HG03571 (cell line): ENCODE measurements around the gene PCDHGA11.
"Not testable (repeated sequence)": the region's sequence is repeated elsewhere in the genome, so short reads cannot be mapped to it uniquely, and the experiment has no call there.

Experiments used
- ATAC-seq: cut with Tn5 transposase; IDR thresholded peaks from one replicate; pipeline ENCODE4 v1.9.1; 2021; ENCODE audit not compliant: unreplicated experiment

The PCDHGA11 gene

GRCh38 chr5:141398608-141399007 lies 22.2 kb upstream of the PCDHGA11 start:
- no peak for ATAC-seq

GRCh38 chr5:141399555-141400258 lies 21.1 kb upstream of the PCDHGA11 start:
- no peak for ATAC-seq

- ATAC-seq = no peak
Measured at GRCh38 chr5:141402553-141403243, 18.2 kb upstream of the PCDHGA11 start, which contains the start of gene PCDHGA9. Gene PCDHGA9 (plus strand): TSS chr5:141402778. CDS start chr5:141402953, 175 bp downstream.

- ATAC-seq = no peak
Measured at GRCh38 chr5:141403387-141403786, 17.5 kb upstream of the PCDHGA11 start.

GRCh38 chr5:141407790-141408505 lies 12.9 kb upstream of the PCDHGA11 start, which contains the start of gene PCDHGB6:
Gene PCDHGB6 (plus strand): TSS chr5:141408021. CDS start chr5:141408203, 182 bp downstream.
- ATAC-seq = not testable (repeated sequence)

- ATAC-seq = no peak
Measured at GRCh38 chr5:141409598-141410306, 11.1 kb upstream of the PCDHGA11 start.

DNA sequence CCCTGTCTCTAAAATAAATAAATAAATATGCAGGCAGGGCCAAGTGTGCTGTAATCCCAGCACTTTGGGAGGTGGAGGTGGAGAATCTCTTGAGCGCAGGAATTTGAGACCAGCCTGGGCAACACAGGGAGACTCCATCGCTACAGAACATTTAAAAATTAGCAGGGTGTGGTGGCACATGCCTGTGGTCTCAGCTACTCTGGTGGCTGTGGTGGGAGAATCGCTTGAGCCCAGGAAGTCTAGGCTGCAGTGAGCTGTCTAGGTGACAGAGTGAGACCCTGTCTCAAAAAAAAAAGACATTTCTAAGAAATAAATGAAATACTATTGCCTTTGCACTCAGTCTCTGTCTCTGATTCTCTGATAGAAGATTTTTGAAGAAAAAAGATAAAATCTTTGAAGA lies 9.3 kb upstream of the PCDHGA11 start:
- no peak for ATAC-seq

GRCh38 chr5:141412854-141413539 lies 7.9 kb upstream of the PCDHGA11 start, which contains the start of gene PCDHGA10:
Gene PCDHGA10 (plus strand): TSS chr5:141412987. CDS start chr5:141413176, 189 bp downstream.
- ATAC-seq = peak; percentile 84

DNA sequence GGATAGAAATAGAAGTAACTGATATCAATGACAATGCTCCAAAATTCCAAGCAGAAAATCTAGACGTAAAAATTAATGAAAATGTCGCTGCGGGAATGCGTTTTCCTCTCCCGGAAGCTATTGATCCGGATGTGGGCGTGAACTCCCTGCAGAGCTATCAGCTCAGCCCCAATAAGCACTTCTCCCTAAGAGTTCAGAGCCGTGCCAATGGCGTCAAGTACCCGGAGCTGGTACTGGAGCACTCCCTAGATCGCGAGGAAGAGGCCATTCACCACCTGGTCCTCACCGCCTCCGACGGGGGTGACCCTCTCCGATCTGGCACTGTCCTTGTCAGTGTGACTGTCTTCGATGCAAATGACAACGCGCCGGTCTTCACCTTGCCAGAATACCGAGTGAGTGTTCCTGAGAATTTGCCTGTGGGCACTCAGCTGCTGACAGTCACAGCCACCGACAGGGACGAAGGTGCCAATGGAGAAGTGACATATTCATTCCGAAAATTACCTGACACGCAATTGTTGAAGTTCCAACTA lies 7.2 kb upstream of the PCDHGA11 start:
- ATAC-seq = no peak

- ATAC-seq = not testable (repeated sequence)
Measured at GRCh38 chr5:141414548-141415274, 6.1 kb upstream of the PCDHGA11 start.

GRCh38 chr5:141415275-141415618 lies 5.6 kb upstream of the PCDHGA11 start:
- ATAC-seq = not testable (repeated sequence)

GRCh38 chr5:141417494-141418172 lies 3.2 kb upstream of the PCDHGA11 start, which contains the start of gene PCDHGB7:
Gene PCDHGB7 (plus strand): TSS chr5:141417677. CDS start chr5:141417860, 183 bp downstream.
- peak; percentile 68 for ATAC-seq

DNA sequence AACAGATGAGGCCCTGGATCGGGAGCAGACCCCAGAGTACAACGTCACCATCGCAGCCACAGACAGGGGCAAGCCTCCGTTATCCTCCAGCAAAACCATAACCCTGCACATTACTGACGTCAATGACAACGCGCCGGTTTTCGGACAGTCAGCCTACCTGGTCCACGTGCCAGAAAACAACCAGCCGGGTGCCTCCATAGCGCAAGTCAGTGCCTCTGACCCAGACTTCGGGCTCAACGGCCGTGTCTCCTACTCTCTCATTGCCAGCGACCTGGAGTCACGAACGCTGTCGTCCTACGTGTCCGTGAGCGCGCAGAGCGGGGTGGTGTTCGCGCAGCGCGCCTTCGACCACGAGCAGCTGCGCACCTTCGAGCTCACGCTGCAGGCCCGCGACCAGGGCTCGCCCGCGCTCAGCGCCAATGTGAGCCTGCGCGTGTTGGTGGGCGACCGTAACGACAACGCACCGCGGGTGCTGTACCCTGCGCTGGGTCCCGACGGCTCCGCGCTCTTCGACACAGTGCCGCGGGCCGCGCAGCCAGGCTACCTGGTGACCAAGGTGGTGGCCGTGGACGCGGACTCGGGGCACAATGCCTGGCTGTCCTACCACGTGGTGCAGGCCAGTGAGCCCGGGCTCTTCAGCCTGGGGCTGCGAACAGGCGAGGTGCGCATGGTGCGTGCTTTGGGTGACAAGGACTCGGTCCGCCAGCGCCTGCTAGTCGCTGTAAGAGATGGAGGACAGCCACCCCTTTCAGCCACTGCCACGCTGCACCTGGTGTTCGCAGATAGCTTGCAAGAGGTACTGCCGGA lies 1.6 kb upstream of the PCDHGA11 start:
- ATAC-seq = no peak

- no peak for ATAC-seq
Measured at GRCh38 chr5:141421489-141421855, 621 bp downstream of the PCDHGA11 start.

DNA sequence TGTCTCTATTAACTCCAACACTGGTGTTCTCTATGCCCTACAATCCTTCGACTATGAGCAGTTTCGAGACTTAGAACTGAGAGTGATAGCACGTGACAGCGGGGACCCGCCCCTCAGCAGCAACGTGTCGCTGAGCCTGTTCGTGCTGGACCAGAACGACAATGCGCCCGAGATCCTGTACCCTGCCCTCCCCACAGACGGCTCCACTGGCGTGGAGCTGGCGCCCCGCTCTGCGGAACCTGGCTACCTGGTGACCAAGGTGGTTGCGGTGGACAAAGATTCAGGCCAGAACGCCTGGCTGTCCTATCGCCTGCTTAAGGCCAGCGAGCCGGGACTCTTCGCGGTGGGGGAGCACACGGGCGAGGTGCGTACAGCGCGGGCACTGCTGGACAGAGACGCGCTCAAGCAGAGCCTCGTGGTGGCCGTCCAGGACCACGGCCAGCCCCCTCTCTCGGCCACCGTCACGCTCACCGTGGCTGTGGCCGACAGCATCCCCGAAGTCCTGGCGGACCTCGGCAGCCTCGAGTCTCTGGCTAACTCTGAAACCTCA lies 2.0 kb downstream of the PCDHGA11 start:
- ATAC-seq = no peak

DNA sequence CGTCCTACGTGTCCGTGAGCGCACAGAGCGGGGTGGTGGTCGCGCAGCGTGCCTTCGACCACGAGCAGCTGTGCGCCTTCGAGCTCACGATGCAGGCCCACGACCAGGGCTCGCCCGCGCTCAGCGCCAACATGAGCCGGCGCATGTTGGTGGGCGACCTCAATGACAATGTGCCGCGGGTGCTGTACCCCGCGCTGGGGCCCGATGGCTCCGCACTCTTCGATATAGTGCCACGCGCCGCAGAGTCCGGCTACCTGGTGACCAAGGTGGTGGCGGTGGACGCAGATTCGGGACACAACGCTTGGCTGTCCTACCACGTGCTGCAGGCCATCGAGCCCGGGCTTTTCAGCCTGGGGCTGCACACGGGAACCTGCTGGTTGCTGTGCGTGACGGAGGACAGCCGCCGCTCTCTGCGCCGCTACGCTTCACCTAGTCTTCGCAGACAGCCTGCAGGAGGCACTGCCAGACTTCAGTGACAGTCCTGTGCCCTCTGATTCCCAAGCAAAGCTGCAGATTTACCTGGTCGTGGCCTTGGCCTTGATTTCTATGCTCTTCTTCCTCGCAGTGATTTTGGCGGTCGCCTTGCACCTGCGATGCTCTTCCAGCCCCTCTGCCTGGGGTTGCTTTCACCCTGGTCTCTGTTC lies 7.1 kb downstream of the PCDHGA11 start:
- ATAC-seq = no peak
